ENCODE data around the gene ABLIM1. TPM values are rescaled to one million over a fixed set of nuclear protein-coding genes. Genes with fewer than 3 reads are reported as not detected.

The ABLIM1 gene
- total and polyA plus RNA-seq, 2 of the 4 experiments (the other 2 are of a cell fraction): 7.7 to 9.9 TPM

DNA sequence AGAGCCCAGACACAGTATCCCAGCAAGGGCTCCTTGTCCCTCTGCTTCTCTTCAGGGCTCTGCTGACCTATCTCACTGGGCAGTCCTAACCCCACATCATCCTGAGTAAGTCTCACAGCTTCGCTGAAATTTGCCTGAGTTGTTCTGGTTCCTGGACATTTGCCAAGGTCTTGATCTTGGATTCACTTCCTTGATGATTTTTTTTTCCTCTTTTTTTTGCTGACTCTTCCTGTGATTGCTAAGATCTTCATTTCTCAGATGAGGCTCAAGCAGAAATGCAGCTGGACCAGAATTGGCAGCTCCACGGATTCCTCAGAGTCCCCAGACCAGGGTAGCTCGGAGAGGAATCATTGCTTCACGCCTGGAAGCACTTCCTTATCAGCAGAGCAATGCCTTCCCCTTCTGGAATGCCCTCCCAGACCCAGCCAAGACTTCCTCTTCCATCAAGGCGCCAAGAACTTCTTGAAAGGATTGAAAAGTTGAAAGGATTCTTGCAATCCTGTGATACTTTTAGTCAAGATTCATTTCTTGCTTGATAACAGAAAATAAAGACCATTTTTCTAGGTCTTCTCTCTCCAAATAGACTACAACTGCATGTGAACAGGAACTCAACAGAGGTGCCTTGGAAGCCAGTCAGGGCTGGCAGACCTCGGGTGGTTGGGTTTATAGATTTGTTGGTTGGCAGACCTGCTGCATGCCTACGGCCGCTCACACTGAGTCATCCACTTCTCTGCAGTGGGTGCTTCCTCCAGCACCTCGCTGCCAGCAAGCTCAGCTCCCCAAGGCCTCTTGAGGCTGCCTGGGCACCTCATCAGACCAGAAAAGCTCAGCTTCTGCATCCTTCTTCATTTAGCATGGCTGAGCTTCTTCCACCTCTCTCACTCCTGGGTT, 244.9 kb downstream of the ABLIM1 start:
- Histone ChIP-seq H3K14ac (replicated peaks; ENCODE audit: low read depth, low read length) (no peak overlapping the region), H2BK15ac (ENCODE audit: low read depth, low read length) (no peak overlapping the region), H2AK5ac (ENCODE audit: low read depth, low read length) (no peak overlapping the region), H3K4me3 (ENCODE audit: insufficient read depth, low read depth, low read length) (no peak overlapping the region), H3K4ac (ENCODE audit: low read depth, low read length) (no peak overlapping the region), H3K4me2 (ENCODE audit: low read depth, low read length) (no peak overlapping the region), H4K8ac (ENCODE audit: low read depth in 2 of 2, low read length in 2 of 2) (no peak overlapping the region), H3K36me3 (ENCODE audit: control insufficient read depth, insufficient read depth, low read length) (no peaks in the 10 kb centered on the region), H3K18ac (ENCODE audit: low read depth, low read length) (no peak overlapping the region), H2AK9ac (replicated peaks; ENCODE audit: low read depth, low read length, poor library complexity) (no peak overlapping the region), H2BK120ac (ENCODE audit: low read depth, low read length) (no peak overlapping the region), H3K27ac (ENCODE audit: insufficient read depth, low read length) (no peak overlapping the region), H4K20me1 (ENCODE audit: insufficient read depth, low read length) (no peaks in the 10 kb centered on the region), H2AFZ (replicated peaks; ENCODE audit: low read length, poor library complexity) (no peak overlapping the region), H3K4me1 (ENCODE audit: control insufficient read depth, insufficient read depth, low read length) (no peaks in the 10 kb centered on the region), H3K9ac (ENCODE audit: low read depth, low read length) (no peak overlapping the region), H3K27me3 (ENCODE audit: control insufficient read depth, insufficient read depth, low read length) (peaks cover 41% of the 10 kb centered on the region), H2BK20ac (ENCODE audit: low read depth, low read length) (no peak overlapping the region), H2BK5ac (ENCODE audit: low read depth, low read length, poor library complexity, severe bottlenecking) (no peak overlapping the region), H3K79me1 (ENCODE audit: low read depth in 1 of 2, low read length in 2 of 2) (no peaks in the 10 kb centered on the region), H3K9me1 (ENCODE audit: insufficient read depth, low read length) (no peaks in the 10 kb centered on the region), H3K9me3 (ENCODE audit: control insufficient read depth, insufficient read depth, low read length) (no peaks in the 10 kb centered on the region), H3K56ac (ENCODE audit: extremely low read depth, insufficient read depth, low read length) (no peak overlapping the region), H3K23ac (ENCODE audit: low read depth, low read length) (no peak overlapping the region), H4K91ac (ENCODE audit: insufficient read depth, low read depth, low read length) (no peak overlapping the region), H4K5ac (ENCODE audit: low read depth, low read length) (no peak overlapping the region)
- no TSS peak for BruUV-seq (replicated peaks)
- dilution Hi-C loops (cut with HindIII; ENCODE audit: low sequenced_read_pairs, unreplicated experiment): no loop called here
- intact Hi-C loops (cut with micrococcal nuclease): no loop called here
- DNase-seq: peak; percentile 10
- ATAC-seq (ENCODE audit: low read depth): no peak; the same call in 1 of the 2 replicates
- CTCF ChIA-PET: interaction anchor here (0.6 kb wide), 1 partner anchor 48 kb away, joined by 3 read pairs; no protein-coding TSS in a partner anchor
- WGBS, 2 experiments (ENCODE audit: extremely low coverage in 2 of 2, insufficient read length in 1 of 2): 35% methylated on average over 6 of the region's 9 CpGs; no CpG with 5 or more reads in 1 of the 2 experiments
- POLR2A ChIA-PET (ENCODE audit: unreplicated experiment): no interaction called here
- in situ Hi-C loops (cut with MboI; ENCODE audit: low sequenced_read_pairs): no loop called here
- no peak for TF ChIP-seq RFX5 (IDR thresholded peaks at IDR 0.05; ENCODE audit: low read depth, low read length)
- no peak for TF ChIP-seq CHD1 (IDR thresholded peaks at IDR 0.05; ENCODE audit: low read depth, low read length)
- no peak for TF ChIP-seq CEBPB (IDR thresholded peaks at IDR 0.05; ENCODE audit: low read depth, low read length)
- no peak for TF ChIP-seq NFE2L2 (IDR thresholded peaks at IDR 0.05; ENCODE audit: low read depth, low read length)
- TF ChIP-seq FOS (IDR thresholded peaks at IDR 0.05; ENCODE audit: low read depth, low read length): no peak
- no peak for TF ChIP-seq SMC3 (IDR thresholded peaks at IDR 0.05; ENCODE audit: low read depth, low read length)
- no peak for TF ChIP-seq POLR2A (IDR thresholded peaks at IDR 0.05; ENCODE audit: low read depth, low read length)
- TF ChIP-seq MAZ (IDR thresholded peaks at IDR 0.05; ENCODE audit: borderline replicate concordance, low read depth, low read length): no peak
- TF ChIP-seq RAD21 (IDR thresholded peaks at IDR 0.05; ENCODE audit: low read length): no peak
- TF ChIP-seq, protein P1, sequence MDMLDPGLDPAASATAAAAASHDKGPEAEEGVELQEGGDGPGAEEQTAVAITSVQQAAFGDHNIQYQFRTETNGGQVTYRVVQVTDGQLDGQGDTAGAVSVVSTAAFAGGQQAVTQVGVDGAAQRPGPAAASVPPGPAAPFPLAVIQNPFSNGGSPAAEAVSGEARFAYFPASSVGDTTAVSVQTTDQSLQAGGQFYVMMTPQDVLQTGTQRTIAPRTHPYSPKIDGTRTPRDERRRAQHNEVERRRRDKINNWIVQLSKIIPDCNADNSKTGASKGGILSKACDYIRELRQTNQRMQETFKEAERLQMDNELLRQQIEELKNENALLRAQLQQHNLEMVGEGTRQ (IDR thresholded peaks at IDR 0.05; ENCODE audit: low read depth, low read length): no peak
- TF ChIP-seq, protein P2, sequence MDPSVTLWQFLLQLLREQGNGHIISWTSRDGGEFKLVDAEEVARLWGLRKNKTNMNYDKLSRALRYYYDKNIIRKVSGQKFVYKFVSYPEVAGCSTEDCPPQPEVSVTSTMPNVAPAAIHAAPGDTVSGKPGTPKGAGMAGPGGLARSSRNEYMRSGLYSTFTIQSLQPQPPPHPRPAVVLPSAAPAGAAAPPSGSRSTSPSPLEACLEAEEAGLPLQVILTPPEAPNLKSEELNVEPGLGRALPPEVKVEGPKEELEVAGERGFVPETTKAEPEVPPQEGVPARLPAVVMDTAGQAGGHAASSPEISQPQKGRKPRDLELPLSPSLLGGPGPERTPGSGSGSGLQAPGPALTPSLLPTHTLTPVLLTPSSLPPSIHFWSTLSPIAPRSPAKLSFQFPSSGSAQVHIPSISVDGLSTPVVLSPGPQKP (IDR thresholded peaks at IDR 0.05; ENCODE audit: borderline replicate concordance, low read depth, low read length): no peak
- TF ChIP-seq, protein P3, sequence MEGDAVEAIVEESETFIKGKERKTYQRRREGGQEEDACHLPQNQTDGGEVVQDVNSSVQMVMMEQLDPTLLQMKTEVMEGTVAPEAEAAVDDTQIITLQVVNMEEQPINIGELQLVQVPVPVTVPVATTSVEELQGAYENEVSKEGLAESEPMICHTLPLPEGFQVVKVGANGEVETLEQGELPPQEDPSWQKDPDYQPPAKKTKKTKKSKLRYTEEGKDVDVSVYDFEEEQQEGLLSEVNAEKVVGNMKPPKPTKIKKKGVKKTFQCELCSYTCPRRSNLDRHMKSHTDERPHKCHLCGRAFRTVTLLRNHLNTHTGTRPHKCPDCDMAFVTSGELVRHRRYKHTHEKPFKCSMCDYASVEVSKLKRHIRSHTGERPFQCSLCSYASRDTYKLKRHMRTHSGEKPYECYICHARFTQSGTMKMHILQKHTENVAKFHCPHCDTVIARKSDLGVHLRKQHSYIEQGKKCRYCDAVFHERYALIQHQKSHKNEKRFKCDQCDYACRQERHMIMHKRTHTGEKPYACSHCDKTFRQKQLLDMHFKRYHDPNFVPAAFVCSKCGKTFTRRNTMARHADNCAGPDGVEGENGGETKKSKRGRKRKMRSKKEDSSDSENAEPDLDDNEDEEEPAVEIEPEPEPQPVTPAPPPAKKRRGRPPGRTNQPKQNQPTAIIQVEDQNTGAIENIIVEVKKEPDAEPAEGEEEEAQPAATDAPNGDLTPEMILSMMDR (conservative IDR thresholded peaks at IDR 0.05; ENCODE audit: low read depth, low read length): no peak

Data from IMR-90 (cell line).